H9 (cell line): Measurements from ENCODE around the gene RASGRF1. TPM values are rescaled to one million over a fixed set of nuclear protein-coding genes. Genes with fewer than 3 reads are reported as not detected.

Source experiments
- DNase-seq: peaks from one replicate; pipeline ENCODE4 v3.0.0-alpha.2; 2017
- H2AFZ ChIP-seq: one replicate; pipeline ENCODE4 v1.6.1; 2013; ENCODE audit warnings: mild to moderate bottlenecking, low read length, control low read depth, moderate library complexity
- H2AK5ac ChIP-seq: 2 replicates; pipeline ENCODE4 v1.6.1; 2013; ENCODE audit warnings: low read length, control low read depth, mixed read lengths; ENCODE audit not compliant: insufficient read length
- H2BK120ac ChIP-seq: one replicate; pipeline ENCODE4 v1.6.1; 2013; ENCODE audit warnings: low read depth, mild to moderate bottlenecking, low read length, control low read depth, inconsistent platforms; ENCODE audit not compliant: poor library complexity, severe bottlenecking
- H2BK12ac ChIP-seq: 2 replicates; pipeline ENCODE4 v1.6.1; 2013; ENCODE audit warnings: low read length, control low read depth, mixed read lengths, low read depth; ENCODE audit not compliant: insufficient read length
- H2BK15ac ChIP-seq: 2 replicates; pipeline ENCODE4 v1.6.1; 2013; ENCODE audit warnings: low read depth, low read length, control low read depth
- H2BK20ac ChIP-seq: one replicate; pipeline ENCODE4 v1.6.1; 2013; ENCODE audit warnings: low read depth, mild to moderate bottlenecking, low read length, control low read depth, inconsistent platforms; ENCODE audit not compliant: poor library complexity, severe bottlenecking
- H2BK5ac ChIP-seq: 2 replicates; pipeline ENCODE4 v1.6.1; 2013; ENCODE audit warnings: low read length, control low read depth, mixed read lengths; ENCODE audit not compliant: insufficient read length
- H3K14ac ChIP-seq: 2 replicates; pipeline ENCODE4 v1.6.1; 2013; ENCODE audit warnings: low read length, control low read depth; ENCODE audit not compliant: insufficient read depth
- H3K18ac ChIP-seq: 2 replicates; pipeline ENCODE4 v1.6.1; 2013; ENCODE audit warnings: low read depth, mild to moderate bottlenecking, mixed read lengths, low read length, control low read depth; ENCODE audit not compliant: insufficient read length
- H3K23ac ChIP-seq: 2 replicates; pipeline ENCODE4 v1.6.1; 2013; ENCODE audit warnings: low read length, control low read depth, mixed read lengths, low read depth; ENCODE audit not compliant: insufficient read length
- H3K23me2 ChIP-seq: 2 replicates; pipeline ENCODE4 v1.6.1; 2013; ENCODE audit warnings: low read depth, mild to moderate bottlenecking, mixed read lengths, low read length, control low read depth; ENCODE audit not compliant: insufficient read length, poor library complexity, severe bottlenecking
- H3K27ac ChIP-seq: 2 replicates; pipeline ENCODE4 v1.5.1; 2013; ENCODE audit warnings: low read length, control low read depth, mixed read lengths, low read depth; ENCODE audit not compliant: insufficient read length
- H3K27me3 ChIP-seq: 2 replicates; pipeline ENCODE4 v1.6.1; 2013; ENCODE audit warnings: low read length, control low read depth, inconsistent platforms; ENCODE audit not compliant: insufficient read depth
- H3K4ac ChIP-seq: 2 replicates; pipeline ENCODE4 v1.6.1; 2013; ENCODE audit warnings: low read depth, mild to moderate bottlenecking, control low read depth, inconsistent platforms, low read length, moderate library complexity
- H3K4me1 ChIP-seq: 2 replicates; pipeline ENCODE4 v1.6.1; 2013; ENCODE audit warnings: low read length, control low read depth, inconsistent platforms; ENCODE audit not compliant: insufficient read depth
- H3K4me2 ChIP-seq: 2 replicates; pipeline ENCODE4 v1.6.1; 2013; ENCODE audit warnings: low read length, control low read depth, mixed read lengths; ENCODE audit not compliant: insufficient read length, insufficient read depth
- H3K56ac ChIP-seq: 2 replicates; pipeline ENCODE4 v1.6.1; 2013; ENCODE audit warnings: low read depth, mild to moderate bottlenecking, mixed read lengths, low read length, control low read depth; ENCODE audit not compliant: insufficient read length
- H3K79me1 ChIP-seq: 2 replicates; pipeline ENCODE4 v1.6.1; 2013; ENCODE audit warnings: low read depth, mild to moderate bottlenecking, moderate library complexity, low read length, control low read depth, inconsistent platforms; ENCODE audit not compliant: insufficient read depth, poor library complexity, severe bottlenecking
- H3K79me2 ChIP-seq: 2 replicates; pipeline ENCODE4 v1.6.1; 2013; ENCODE audit warnings: low read length, control low read depth, inconsistent platforms; ENCODE audit not compliant: insufficient read depth
- H3K9ac ChIP-seq: 2 replicates; pipeline ENCODE4 v1.6.1; 2013; ENCODE audit warnings: low read length, control low read depth, mixed read lengths; ENCODE audit not compliant: insufficient read length; ENCODE audit errors: extremely low read depth
- H3K9me3 ChIP-seq: one replicate; pipeline ENCODE4 v1.6.1; 2013; ENCODE audit warnings: low read depth, low read length, inconsistent platforms; ENCODE audit not compliant: control insufficient read depth
- H3T11ph ChIP-seq: one replicate; pipeline ENCODE4 v1.6.1; 2013; ENCODE audit warnings: mild to moderate bottlenecking, low read length, control low read depth, inconsistent platforms
- H4K20me1 ChIP-seq: one replicate; pipeline ENCODE4 v1.6.1; 2013; ENCODE audit not compliant: control insufficient read depth, insufficient read length, insufficient read depth
- H4K5ac ChIP-seq: 2 replicates; pipeline ENCODE4 v1.6.1; 2013; ENCODE audit warnings: low read depth, mild to moderate bottlenecking, mixed read lengths, low read length, control low read depth; ENCODE audit not compliant: insufficient read length
- H4K8ac ChIP-seq: replicated peaks from 2 replicates; pipeline ENCODE4 v1.6.1; 2013; ENCODE audit warnings: low read length, control low read depth, mixed read lengths, low read depth; ENCODE audit not compliant: insufficient read length
- H4K91ac ChIP-seq: 2 replicates; pipeline ENCODE4 v1.6.1; 2013; ENCODE audit warnings: low read depth, mild to moderate bottlenecking, moderate library complexity, mixed read lengths, low read length, control low read depth; ENCODE audit not compliant: insufficient read length
- H3K27ac Mint-ChIP-seq, 3 experiments: 2 replicates in 2 of 3; 3 replicates in 1 of 3; pipeline ENCODE4 v1.8.0; 2020 to 2021; ENCODE audit warnings: mixed read lengths in 3 of 3, mild to moderate bottlenecking in 1 of 3, moderate library complexity in 1 of 3
- H3K27me3 Mint-ChIP-seq: 2 replicates; pipeline ENCODE4 v1.8.0; 2021; ENCODE audit warnings: low read depth, mild to moderate bottlenecking, moderate library complexity, mixed read lengths
- H3K36me3 Mint-ChIP-seq, 3 experiments: 2 replicates in 2 of 3; 3 replicates in 1 of 3; pipeline ENCODE4 v1.8.0; 2020 to 2021; ENCODE audit warnings: low read depth in 3 of 3, mixed read lengths in 3 of 3; ENCODE audit not compliant: insufficient read depth in 1 of 3
- H3K4me1 Mint-ChIP-seq, 2 experiments: 2 replicates each; pipeline ENCODE4 v1.8.0; 2020; ENCODE audit warnings: mixed read lengths in 2 of 2
- H3K4me3 Mint-ChIP-seq, 2 experiments: 2 replicates in 1 of 2; 3 replicates in 1 of 2; pipeline ENCODE4 v1.8.0; 2020 to 2021; ENCODE audit warnings: mild to moderate bottlenecking in 2 of 2, mixed read lengths in 2 of 2, moderate library complexity in 1 of 2
- H3K9me3 Mint-ChIP-seq, 2 experiments: 2 replicates in 1 of 2; 3 replicates in 1 of 2; pipeline ENCODE4 v1.8.0; 2020; ENCODE audit warnings: mild to moderate bottlenecking in 2 of 2, mixed read lengths in 2 of 2, moderate library complexity in 1 of 2
- CTCF ChIP-seq: fragments of 200-600 bp; sonication (generic); conservative IDR thresholded peaks from 3 replicates; pipeline ENCODE4 v1.8.0; 2021; ENCODE audit warnings: antibody characterized with exemption, mild to moderate bottlenecking
- WGBS: extraction: QIAGEN DNeasy Blood & Tissue Kit; methylation state at CpG from one replicate; pipeline ENCODE4 v1.1.7; 2013; ENCODE audit warnings: missing lambda C conversion rate, low lambda C conversion rate, mixed read lengths; ENCODE audit not compliant: insufficient read length; ENCODE audit errors: extremely low coverage; 5-methylcytosine and 5-hydroxymethylcytosine counted together
- total RNA-seq: library from RNA; stranded (reverse); gene quantifications from 2 replicates; pipeline ENCODE4 v1.2.1, GENCODE V29; 2021

The RASGRF1 gene
- total RNA-seq, 1 experiment from 2014 or later: 0.48 TPM

- Histone ChIP-seq H3K4me1 (peaks cover 1% of the 10 kb centered on the region; the same call in 1 of the 2 replicates), H2BK120ac (no peak overlapping the region), H2BK15ac (no peak overlapping the region), H3K9ac (no peak overlapping the region), H3K27ac (no peak overlapping the region), H3K79me1 (no peaks in the 10 kb centered on the region), H2BK5ac (no peak overlapping the region), H3K4me2 (no peak overlapping the region), H3K14ac (no peak overlapping the region), H3K27me3 (no peaks in the 10 kb centered on the region), H4K91ac (no peak overlapping the region), H3K56ac (no peak overlapping the region), H2BK20ac (no peak overlapping the region), H3K79me2 (no peaks in the 10 kb centered on the region), H3K18ac (no peak overlapping the region), H3T11ph (no peak overlapping the region), H4K20me1 (no peaks in the 10 kb centered on the region), H4K5ac (no peak overlapping the region), H3K23ac (no peak overlapping the region), H3K23me2 (no peaks in the 10 kb centered on the region), H3K9me3 (no peaks in the 10 kb centered on the region), H2AFZ (no peak overlapping the region), H3K4ac (no peak overlapping the region), H4K8ac (no peak overlapping the region), H2BK12ac (no peak overlapping the region), H2AK5ac (no peak overlapping the region)
- no peak overlapping the region for H3K4me3 Mint-ChIP-seq
- H3K27me3 Mint-ChIP-seq: peaks cover 17% of the 10 kb centered on the region
- H3K36me3 Mint-ChIP-seq: no peaks in the 10 kb centered on the region; a peak in 2 of 7 replicates
- H3K4me1 Mint-ChIP-seq: peaks cover under 1 to 3% of the 10 kb centered on the region in 2 experiments; a peak in 1 of 4 replicates
- no peaks in the 10 kb centered on the region for H3K9me3 Mint-ChIP-seq
- H3K27ac Mint-ChIP-seq: no peak overlapping the region
- no CpG with 5 or more reads among the region's 6 CpGs for WGBS
- no peak for TF ChIP-seq CTCF
- no peak for DNase-seq
Observed at GRCh38 chr15:78938658-78939488, 151.7 kb downstream of the RASGRF1 start.
